Chondrocyte (in vitro differentiated cells): ENCODE results near the gene DBI. TPM values are rescaled to one million over a fixed set of nuclear protein-coding genes. Genes with fewer than 3 reads are reported as not detected.
"Not testable (repeated sequence)": the region's sequence is repeated elsewhere in the genome, so short reads cannot be mapped to it uniquely, and the experiment has no call there.

Source experiments
- DNase-seq: peaks from one replicate; pipeline ENCODE4 v3.0.0; 2021; ENCODE audit warnings: mixed read lengths, low spot score
- H3K27ac Mint-ChIP-seq: one replicate; pipeline ENCODE4 v1.8.0; 2021; ENCODE audit warnings: mild to moderate bottlenecking, moderate library complexity, mixed read lengths; ENCODE audit not compliant: unreplicated experiment
- H3K27me3 Mint-ChIP-seq: 2 replicates; pipeline ENCODE4 v1.8.0; 2021; ENCODE audit warnings: low read depth, mixed read lengths
- H3K36me3 Mint-ChIP-seq: 2 replicates; pipeline ENCODE4 v1.8.0; 2021; ENCODE audit warnings: low read depth, mixed read lengths
- H3K4me1 Mint-ChIP-seq: 2 replicates; pipeline ENCODE4 v1.8.0; 2021; ENCODE audit warnings: low read depth, mild to moderate bottlenecking, mixed read lengths
- H3K4me3 Mint-ChIP-seq: one replicate; pipeline ENCODE4 v1.8.0; 2021; ENCODE audit warnings: mild to moderate bottlenecking, moderate library complexity, mixed read lengths; ENCODE audit not compliant: unreplicated experiment
- H3K9me3 Mint-ChIP-seq: 2 replicates; pipeline ENCODE4 v1.8.0; 2021; ENCODE audit warnings: low read depth, mixed read lengths
- CTCF ChIP-seq: fragments of 200-600 bp; sonication (generic); IDR thresholded peaks from 2 replicates; pipeline ENCODE4 v1.5.0; 2021; ENCODE audit warnings: antibody characterized with exemption, mild to moderate bottlenecking, moderate library complexity
- total RNA-seq: library from RNA; stranded (reverse); gene quantifications from 3 replicates; pipeline ENCODE4 v1.2.1, GENCODE V29; 2021

DBI gene
- total RNA-seq, 1 donor from 2014 or later: 72.9 TPM

GRCh38 chr2:119369845-119370244, 3.1 kb downstream of the DBI start:
- no peaks in the 10 kb centered on the region for H3K27me3 Mint-ChIP-seq
- no peak for DNase-seq
- H3K27ac Mint-ChIP-seq: no peak overlapping the region
- H3K4me1 Mint-ChIP-seq: peaks cover 27% of the 10 kb centered on the region
- H3K9me3 Mint-ChIP-seq: peaks cover 12% of the 10 kb centered on the region
- no peak overlapping the region for H3K4me3 Mint-ChIP-seq
- TF ChIP-seq CTCF: no peak
- H3K36me3 Mint-ChIP-seq: peaks cover 47% of the 10 kb centered on the region

GRCh38 chr2:119371111-119371510, 4.3 kb downstream of the DBI start:
- peaks cover 14% of the 10 kb centered on the region for H3K4me1 Mint-ChIP-seq
- no peak overlapping the region for H3K27ac Mint-ChIP-seq
- peaks cover 48% of the 10 kb centered on the region for H3K36me3 Mint-ChIP-seq
- TF ChIP-seq CTCF: no peak
- no peak overlapping the region for H3K4me3 Mint-ChIP-seq
- no peaks in the 10 kb centered on the region for H3K27me3 Mint-ChIP-seq
- H3K9me3 Mint-ChIP-seq: peaks cover 12% of the 10 kb centered on the region
- no peak for DNase-seq

GRCh38 chr2:119372778-119373568, 6.2 kb downstream of the DBI start:
- no peak for DNase-seq
- Mint-ChIP-seq H3K27me3 (no peaks in the 10 kb centered on the region), H3K36me3 (peaks cover 48% of the 10 kb centered on the region), H3K27ac (no peak overlapping the region), H3K4me1 (peaks cover 14% of the 10 kb centered on the region), H3K9me3 (peaks cover 12% of the 10 kb centered on the region), H3K4me3 (no peak overlapping the region)
- TF ChIP-seq CTCF: no peak

- not testable (repeated sequence) for H3K4me1 Mint-ChIP-seq, H3K4me3 Mint-ChIP-seq, DNase-seq, H3K27ac Mint-ChIP-seq, H3K27me3 Mint-ChIP-seq
- H3K36me3 Mint-ChIP-seq: peaks cover 44% of the 10 kb centered on the region
- H3K9me3 Mint-ChIP-seq: peaks cover 12% of the 10 kb centered on the region
These were observed 7.3 kb downstream of the DBI start for GRCh38 chr2:119373907-119374745.

GRCh38 chr2:119376406-119376805, 9.6 kb downstream of the DBI start:
- H3K36me3 Mint-ChIP-seq: peaks cover 31% of the 10 kb centered on the region
- H3K4me1 Mint-ChIP-seq, H3K27me3 Mint-ChIP-seq, H3K4me3 Mint-ChIP-seq, DNase-seq, H3K27ac Mint-ChIP-seq: not testable (repeated sequence)
- H3K9me3 Mint-ChIP-seq: peaks cover 12% of the 10 kb centered on the region

GRCh38 chr2:119376810-119377209, 10.0 kb downstream of the DBI start:
- H3K9me3 Mint-ChIP-seq: peaks cover 12% of the 10 kb centered on the region
- no peak overlapping the region for H3K27ac Mint-ChIP-seq
- H3K4me3 Mint-ChIP-seq: no peak overlapping the region
- peaks cover 10% of the 10 kb centered on the region for H3K27me3 Mint-ChIP-seq
- no peak for TF ChIP-seq CTCF
- peaks cover 30% of the 10 kb centered on the region for H3K36me3 Mint-ChIP-seq
- H3K4me1 Mint-ChIP-seq: peaks cover 8% of the 10 kb centered on the region
- DNase-seq: no peak
